ENCODE data around the gene RASSF8. TPM values are rescaled to one million over a fixed set of nuclear protein-coding genes. Genes with fewer than 3 reads are reported as not detected.

Gene RASSF8
- total and polyA plus RNA-seq, 9 of the 15 experiments (the other 6 are each of a cell fraction or from before 2014, with no cell fraction given) = 0.01 to 0.36 (median 0.12) TPM; not detected in 1

DNA sequence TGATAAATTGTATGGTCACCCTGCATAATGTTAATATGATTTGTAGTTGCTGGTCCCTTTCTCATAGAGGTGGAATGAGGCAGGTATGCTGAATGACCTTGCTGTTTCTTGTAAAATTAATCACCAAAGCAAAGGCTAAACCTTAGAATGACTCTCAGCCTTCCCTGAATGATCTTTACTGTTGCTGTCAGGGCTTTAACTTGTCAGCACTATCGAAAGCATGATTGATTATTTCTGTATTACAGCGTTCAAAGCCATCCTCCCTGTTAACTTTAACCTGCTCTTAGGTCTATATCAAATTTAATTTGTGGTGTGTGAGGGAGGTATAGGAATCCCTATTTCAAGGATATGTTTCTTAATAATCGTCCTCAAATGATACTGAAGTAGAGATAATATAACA lies 23.1 kb downstream of the RASSF8 start:
- no peaks in the 10 kb centered on the region for H4K20me1 ChIP-seq (replicated peaks; ENCODE audit: control insufficient read depth, insufficient read depth, low read length)
- H3K9ac ChIP-seq (ENCODE audit: insufficient read depth in 1 of 2, low read depth in 2 of 2, low read length in 2 of 2) = no peak overlapping the region
- no peaks in the 10 kb centered on the region; a peak in 2 of 5 replicates for H3K27me3 ChIP-seq (ENCODE audit: control insufficient read depth in 2 of 2, insufficient read depth in 2 of 2, low read length in 2 of 2)
- FAIRE-seq (no peak), ATAC-seq (no peak), DNase-seq (ENCODE audit: extremely low read depth in 1 of 4, low spot score in 3 of 4) (no peak)
- H3K9me1 ChIP-seq (ENCODE audit: control insufficient read depth, insufficient read depth, low read length) = no peaks in the 10 kb centered on the region
- H2AFZ ChIP-seq (ENCODE audit: low read depth, low read length) = no peak overlapping the region
- H3K79me2 ChIP-seq (ENCODE audit: control insufficient read depth, insufficient read depth, low read length) = no peaks in the 10 kb centered on the region
- in situ Hi-C loops (cut with MboI) = no loop called here
- H3K4me2 ChIP-seq (ENCODE audit: insufficient read depth, low read length) = no peak overlapping the region
- no peak overlapping the region for H3K4me3 ChIP-seq
- no TSS peak for BruUV-seq (replicated peaks)
- no peaks in the 10 kb centered on the region for H3K9me3 ChIP-seq (replicated peaks; ENCODE audit: control insufficient read depth, insufficient read depth, low read depth, low read length)
- ChIA-PET POLR2A (no interaction called here), CTCF (ENCODE audit: low intra/inter-chr PET ratio) (no interaction called here)
- no peaks in the 10 kb centered on the region for H3K36me3 ChIP-seq (ENCODE audit: control insufficient read depth, insufficient read depth, low read length)
- H3K27ac ChIP-seq (ENCODE audit: extremely low read depth, low read depth, low read length) = no peak overlapping the region
- WGBS (ENCODE audit: insufficient coverage, low coverage, missing lambda C conversion rate) = 3% methylated on average over 3 of the region's 3 CpGs
- intact Hi-C loops (cut with micrococcal nuclease) = no loop called here
- no peaks in the 10 kb centered on the region for H3K4me1 ChIP-seq (replicated peaks in 1 of 2; ENCODE audit: control insufficient read depth in 2 of 2, insufficient read depth in 2 of 2, low read length in 2 of 2)
- no peak for TF ChIP-seq TCF3 (CRISPR knock-in tag; IDR thresholded peaks at IDR 0.05)
- TF ChIP-seq, protein P1, sequence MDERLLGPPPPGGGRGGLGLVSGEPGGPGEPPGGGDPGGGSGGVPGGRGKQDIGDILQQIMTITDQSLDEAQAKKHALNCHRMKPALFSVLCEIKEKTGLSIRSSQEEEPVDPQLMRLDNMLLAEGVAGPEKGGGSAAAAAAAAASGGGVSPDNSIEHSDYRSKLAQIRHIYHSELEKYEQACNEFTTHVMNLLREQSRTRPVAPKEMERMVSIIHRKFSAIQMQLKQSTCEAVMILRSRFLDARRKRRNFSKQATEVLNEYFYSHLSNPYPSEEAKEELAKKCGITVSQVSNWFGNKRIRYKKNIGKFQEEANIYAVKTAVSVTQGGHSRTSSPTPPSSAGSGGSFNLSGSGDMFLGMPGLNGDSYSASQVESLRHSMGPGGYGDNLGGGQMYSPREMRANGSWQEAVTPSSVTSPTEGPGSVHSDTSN (CRISPR knock-in tag; IDR thresholded peaks at IDR 0.05; ENCODE audit: low read depth) = no peak
- TF ChIP-seq, protein P1 (tag; conservative IDR thresholded peaks at IDR 0.05; ENCODE audit: low read depth) = peak; percentile 23; the same call in 1 of the 2 replicates

DNA sequence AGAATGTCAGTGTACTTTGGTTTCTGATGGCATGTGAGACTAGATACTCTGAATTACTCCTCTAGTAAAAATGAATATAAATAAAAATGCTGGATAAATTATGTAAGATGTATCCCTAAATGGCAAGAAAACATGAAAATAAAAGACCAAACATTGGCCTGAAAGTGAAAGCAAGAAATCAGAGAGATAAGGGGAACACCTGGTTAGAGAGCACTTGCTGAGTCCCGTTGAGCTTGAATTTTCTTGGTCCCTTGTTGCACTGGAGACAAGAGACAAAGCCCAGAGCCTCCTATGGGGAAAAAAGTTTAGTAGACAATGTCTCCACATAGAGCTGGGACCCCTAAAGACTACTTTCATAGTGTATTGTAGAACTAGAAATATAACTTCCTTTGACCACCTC lies 23.9 kb downstream of the RASSF8 start:
- in situ Hi-C loops (cut with MboI) (no loop called here), intact Hi-C loops (cut with micrococcal nuclease) (no loop called here)
- Histone ChIP-seq H3K9me3 (replicated peaks; ENCODE audit: control insufficient read depth, insufficient read depth, low read depth, low read length) (no peaks in the 10 kb centered on the region), H2AFZ (ENCODE audit: low read depth, low read length) (no peak overlapping the region), H3K36me3 (ENCODE audit: control insufficient read depth, insufficient read depth, low read length) (no peaks in the 10 kb centered on the region), H4K20me1 (replicated peaks; ENCODE audit: control insufficient read depth, insufficient read depth, low read length) (no peaks in the 10 kb centered on the region), H3K4me1 (replicated peaks in 1 of 2; ENCODE audit: control insufficient read depth in 2 of 2, insufficient read depth in 2 of 2, low read length in 2 of 2) (no peaks in the 10 kb centered on the region), H3K9me1 (ENCODE audit: control insufficient read depth, insufficient read depth, low read length) (no peaks in the 10 kb centered on the region), H3K27ac (ENCODE audit: extremely low read depth, low read depth, low read length) (no peak overlapping the region), H3K4me2 (ENCODE audit: insufficient read depth, low read length) (no peak overlapping the region), H3K9ac (ENCODE audit: insufficient read depth in 1 of 2, low read depth in 2 of 2, low read length in 2 of 2) (no peak overlapping the region), H3K4me3 (no peak overlapping the region), H3K27me3 (ENCODE audit: control insufficient read depth in 2 of 2, insufficient read depth in 2 of 2, low read length in 2 of 2) (no peaks in the 10 kb centered on the region; a peak in 2 of 5 replicates), H3K79me2 (ENCODE audit: control insufficient read depth, insufficient read depth, low read length) (no peaks in the 10 kb centered on the region)
- POLR2A ChIA-PET = no interaction called here
- FAIRE-seq (no peak), DNase-seq (ENCODE audit: extremely low read depth in 1 of 4, low spot score in 3 of 4) (no peak), ATAC-seq (no peak)
- 0% methylated on average over 1 of the region's 1 CpG for WGBS (ENCODE audit: insufficient coverage, low coverage, missing lambda C conversion rate)
- BruUV-seq (replicated peaks) = no TSS peak
- CTCF ChIA-PET (ENCODE audit: low intra/inter-chr PET ratio) = no interaction called here
- TF ChIP-seq GATAD2B (IDR thresholded peaks at IDR 0.05; ENCODE audit: borderline replicate concordance) = no peak
- TF ChIP-seq, protein P2, sequence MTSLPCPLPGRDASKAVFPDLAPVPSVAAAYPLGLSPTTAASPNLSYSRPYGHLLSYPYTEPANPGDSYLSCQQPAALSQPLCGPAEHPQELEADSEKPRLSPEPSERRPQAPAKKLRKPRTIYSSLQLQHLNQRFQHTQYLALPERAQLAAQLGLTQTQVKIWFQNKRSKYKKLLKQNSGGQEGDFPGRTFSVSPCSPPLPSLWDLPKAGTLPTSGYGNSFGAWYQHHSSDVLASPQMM (CRISPR knock-in tag; IDR thresholded peaks at IDR 0.05) = no peak
- TF ChIP-seq, protein P3, sequence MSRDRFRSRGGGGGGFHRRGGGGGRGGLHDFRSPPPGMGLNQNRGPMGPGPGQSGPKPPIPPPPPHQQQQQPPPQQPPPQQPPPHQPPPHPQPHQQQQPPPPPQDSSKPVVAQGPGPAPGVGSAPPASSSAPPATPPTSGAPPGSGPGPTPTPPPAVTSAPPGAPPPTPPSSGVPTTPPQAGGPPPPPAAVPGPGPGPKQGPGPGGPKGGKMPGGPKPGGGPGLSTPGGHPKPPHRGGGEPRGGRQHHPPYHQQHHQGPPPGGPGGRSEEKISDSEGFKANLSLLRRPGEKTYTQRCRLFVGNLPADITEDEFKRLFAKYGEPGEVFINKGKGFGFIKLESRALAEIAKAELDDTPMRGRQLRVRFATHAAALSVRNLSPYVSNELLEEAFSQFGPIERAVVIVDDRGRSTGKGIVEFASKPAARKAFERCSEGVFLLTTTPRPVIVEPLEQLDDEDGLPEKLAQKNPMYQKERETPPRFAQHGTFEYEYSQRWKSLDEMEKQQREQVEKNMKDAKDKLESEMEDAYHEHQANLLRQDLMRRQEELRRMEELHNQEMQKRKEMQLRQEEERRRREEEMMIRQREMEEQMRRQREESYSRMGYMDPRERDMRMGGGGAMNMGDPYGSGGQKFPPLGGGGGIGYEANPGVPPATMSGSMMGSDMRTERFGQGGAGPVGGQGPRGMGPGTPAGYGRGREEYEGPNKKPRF (IDR thresholded peaks at IDR 0.05; ENCODE audit: low read depth, low read length) = no peak
